Measurements from ENCODE around the gene CPVL.

DNA sequence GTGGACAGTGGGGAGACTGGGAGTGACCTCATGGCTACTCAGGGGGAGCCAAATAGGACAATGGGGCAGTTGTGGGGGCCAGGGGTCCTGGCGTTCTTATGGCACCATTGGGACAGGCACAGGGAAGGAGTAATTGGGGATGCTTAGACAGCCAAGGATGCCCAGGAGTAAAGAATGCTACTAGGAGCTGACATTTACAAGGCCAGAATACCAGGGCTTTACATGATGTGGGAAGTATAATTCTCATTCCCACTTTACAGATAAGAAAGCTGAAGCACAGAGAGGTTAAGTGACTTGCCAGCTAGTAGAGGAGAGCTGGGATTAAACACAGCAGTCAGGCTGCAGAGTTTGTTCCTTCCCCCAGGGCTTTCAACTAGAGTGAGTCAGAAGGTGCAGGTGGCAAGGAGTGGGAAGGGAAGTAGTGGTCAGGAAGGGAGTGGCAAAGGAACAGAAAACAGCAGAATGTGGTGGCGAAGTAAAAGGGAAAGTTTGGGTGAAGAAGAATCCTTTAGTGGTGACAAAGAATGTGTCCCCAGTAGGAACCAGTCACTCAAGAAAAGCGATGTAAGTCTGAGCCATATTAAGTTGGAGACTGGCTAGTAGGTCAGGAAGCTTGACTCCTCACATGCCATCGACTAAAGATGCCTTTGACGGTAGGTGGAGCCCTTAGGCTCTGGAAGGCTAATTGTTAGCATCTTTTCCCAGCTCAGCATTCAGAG, 32.8 kb downstream of the CPVL start:
- no peak for TF ChIP-seq GATA2 (IDR thresholded peaks at IDR 0.05; ENCODE audit: low read depth, low read length)
- no peak for TF ChIP-seq GATA3 (IDR thresholded peaks at IDR 0.05; ENCODE audit: low read depth, low read length)

Data from SH-SY5Y (cell line).